Measurements from ENCODE around the gene MOSPD3.

The MOSPD3 gene

DNA sequence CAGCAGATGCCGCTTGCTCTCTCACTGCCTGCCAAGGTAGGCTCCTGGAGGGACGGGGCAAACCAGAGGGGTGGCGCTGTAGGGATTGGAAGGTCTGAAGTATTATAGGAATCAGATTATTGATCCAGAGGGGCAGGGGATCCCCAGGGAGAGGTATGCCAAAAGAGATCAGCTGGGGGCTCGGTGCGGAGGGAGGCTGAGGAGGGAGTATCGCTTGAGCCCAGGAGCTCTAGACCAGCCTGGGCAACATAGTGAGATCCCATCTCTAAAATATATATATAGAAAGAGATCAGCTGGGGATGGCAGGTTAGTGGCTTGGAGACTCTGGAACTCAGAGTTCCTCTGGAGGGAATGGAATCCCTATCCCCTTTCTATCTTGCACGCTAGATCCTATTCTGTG, 17.2 kb upstream of the MOSPD3 start:
- no peak for DNase-seq (ENCODE audit: low read depth)

DNA sequence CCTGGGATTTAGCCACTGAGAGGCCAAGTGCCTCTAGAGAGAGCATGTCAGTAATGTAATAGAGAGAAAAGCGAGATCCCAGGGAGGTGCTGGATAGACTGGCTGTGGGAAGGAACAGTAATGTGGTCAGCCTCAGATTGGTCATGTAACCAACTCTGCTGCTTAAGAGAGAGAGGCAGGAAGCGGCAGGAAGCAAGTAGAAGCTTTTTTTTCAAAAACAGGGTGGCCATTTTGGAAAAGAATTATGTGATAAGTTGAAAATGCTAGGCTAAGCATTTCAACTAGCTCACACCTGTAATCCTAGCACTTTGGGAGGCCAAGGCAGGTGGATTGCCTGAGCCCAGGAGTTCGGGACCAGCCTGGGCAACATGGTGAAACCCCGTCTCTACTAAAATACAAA, 13.9 kb upstream of the MOSPD3 start:
- no peak for DNase-seq (ENCODE audit: low read depth)

DNA sequence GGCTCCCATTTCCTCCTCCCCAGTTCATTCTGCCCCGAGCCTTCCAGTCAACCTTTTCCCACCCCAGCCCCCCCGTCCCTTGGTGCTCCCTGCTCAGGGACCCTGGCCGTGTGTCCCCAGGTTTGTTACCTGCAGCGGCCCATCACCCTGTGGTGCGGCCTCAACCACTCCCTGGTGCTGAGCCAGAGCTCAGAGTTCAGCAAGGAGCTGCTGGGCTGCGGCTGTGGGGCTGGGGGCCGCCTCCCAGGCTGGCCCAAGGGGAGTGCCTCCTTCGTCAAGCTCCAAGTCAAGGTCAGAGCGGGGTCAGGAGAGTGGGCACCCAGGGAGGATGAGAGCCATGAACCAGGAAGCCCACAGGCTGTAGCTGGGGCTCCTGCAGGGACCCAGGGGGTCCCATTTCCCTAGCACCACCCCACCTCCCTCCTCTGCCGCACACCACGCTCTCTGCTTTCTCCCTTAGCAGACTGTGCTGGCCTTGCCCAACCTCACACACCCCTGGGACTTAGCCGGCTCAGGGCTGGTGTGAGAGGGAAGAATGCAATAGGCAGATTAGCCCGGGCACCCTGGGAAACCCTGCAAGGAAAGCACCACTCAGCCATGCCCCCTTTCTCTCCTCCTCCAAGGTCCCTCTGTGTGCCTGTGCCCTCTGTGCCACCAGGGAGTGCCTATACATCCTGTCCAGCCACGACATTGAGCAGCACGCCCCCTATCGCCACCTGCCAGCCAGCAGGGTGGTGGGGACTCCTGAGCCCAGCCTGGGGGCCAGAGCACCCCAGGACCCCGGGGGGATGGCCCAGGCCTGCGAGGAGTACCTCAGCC, 12.2 kb upstream of the MOSPD3 start:
- no peak for DNase-seq (ENCODE audit: low read depth)

GRCh38 chr7:100600730-100601038, 11.7 kb upstream of the MOSPD3 start:
- DNase-seq (ENCODE audit: low read depth), result no peak

GRCh38 chr7:100602889-100603725, 9.2 kb upstream of the MOSPD3 start:
- DNase-seq (ENCODE audit: low read depth), result peak; percentile 53

DNA sequence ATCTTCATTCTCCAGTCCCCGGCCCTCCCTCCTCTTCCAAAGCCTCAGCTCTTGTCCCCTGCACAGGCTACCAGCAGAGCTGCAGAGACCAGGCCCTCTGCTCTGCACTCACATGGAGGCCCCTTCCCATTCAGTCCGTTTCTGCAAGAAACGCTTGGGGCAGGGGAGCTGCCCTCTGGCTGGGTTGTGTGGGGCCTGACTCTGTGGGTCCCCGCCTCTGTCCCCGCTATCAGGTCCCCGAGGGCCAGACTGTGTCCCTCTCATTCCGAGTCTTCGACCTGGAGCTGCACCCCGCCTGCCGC, 8.7 kb upstream of the MOSPD3 start:
- DNase-seq (ENCODE audit: low read depth), result no peak

- DNase-seq (ENCODE audit: low read depth), result no peak
Measured at GRCh38 chr7:100604028-100604975, 8.0 kb upstream of the MOSPD3 start.

GRCh38 chr7:100604976-100605911, 7.1 kb upstream of the MOSPD3 start:
- no peak for DNase-seq (ENCODE audit: low read depth)

DNA sequence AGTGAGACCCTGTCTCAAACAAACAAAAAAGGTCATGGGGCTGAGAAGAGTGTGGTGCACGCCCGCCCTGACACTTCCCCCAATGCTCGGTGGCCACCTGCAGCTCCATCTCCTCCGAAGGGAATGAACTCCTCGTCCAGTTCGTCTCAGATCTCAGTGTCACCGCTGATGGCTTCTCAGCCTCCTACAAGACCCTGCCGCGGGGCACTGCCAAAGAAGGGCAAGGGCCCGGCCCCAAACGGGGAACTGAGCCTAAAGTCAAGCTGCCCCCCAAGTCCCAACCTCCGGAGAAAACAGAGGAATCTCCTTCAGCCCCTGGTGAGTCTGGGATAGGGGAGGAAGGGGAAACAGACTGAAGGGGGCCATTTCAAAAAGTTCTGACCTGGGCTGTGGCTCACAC, 6.0 kb upstream of the MOSPD3 start:
- DNase-seq (ENCODE audit: low read depth), result no peak

DNA sequence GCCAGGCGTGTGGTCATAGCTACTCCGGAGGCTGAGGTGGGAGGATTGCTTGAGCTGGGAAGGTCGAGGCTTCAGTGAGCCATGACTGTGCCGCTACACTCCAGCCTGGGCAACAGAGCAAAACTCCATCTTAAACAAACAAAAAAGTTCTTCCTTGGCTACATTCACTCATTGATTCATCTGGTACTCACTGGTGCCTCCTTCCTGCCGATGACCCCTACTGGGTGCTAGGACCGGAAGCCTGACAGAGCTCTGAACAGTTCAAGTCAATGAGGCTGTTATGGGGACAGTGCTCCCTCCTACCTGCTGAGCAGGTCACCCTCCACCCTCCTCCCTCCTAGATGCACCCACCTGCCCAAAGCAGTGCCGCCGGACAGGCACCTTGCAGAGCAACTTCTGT, 5.2 kb upstream of the MOSPD3 start:
- DNase-seq (ENCODE audit: low read depth), result no peak

DNA sequence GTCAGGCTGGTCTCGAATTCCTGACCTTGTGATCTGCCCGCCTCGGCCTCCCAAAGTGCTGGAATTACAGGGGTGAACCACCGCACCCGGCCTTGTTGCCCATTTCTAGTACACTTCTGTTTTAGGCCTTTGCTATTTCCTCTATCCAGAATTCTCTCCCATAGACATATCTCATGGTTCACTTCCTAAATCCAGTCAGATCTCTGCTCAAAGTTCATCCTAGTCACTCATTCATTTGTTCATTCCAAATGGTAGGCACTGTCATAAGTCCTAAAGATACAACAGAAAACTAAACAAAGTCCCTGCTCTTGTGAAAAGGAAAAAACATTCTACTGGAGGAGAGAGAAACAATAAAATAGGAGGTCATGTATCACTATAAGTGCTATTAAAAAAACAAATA, 2.4 kb upstream of the MOSPD3 start:
- DNase-seq (ENCODE audit: low read depth), result no peak

DNA sequence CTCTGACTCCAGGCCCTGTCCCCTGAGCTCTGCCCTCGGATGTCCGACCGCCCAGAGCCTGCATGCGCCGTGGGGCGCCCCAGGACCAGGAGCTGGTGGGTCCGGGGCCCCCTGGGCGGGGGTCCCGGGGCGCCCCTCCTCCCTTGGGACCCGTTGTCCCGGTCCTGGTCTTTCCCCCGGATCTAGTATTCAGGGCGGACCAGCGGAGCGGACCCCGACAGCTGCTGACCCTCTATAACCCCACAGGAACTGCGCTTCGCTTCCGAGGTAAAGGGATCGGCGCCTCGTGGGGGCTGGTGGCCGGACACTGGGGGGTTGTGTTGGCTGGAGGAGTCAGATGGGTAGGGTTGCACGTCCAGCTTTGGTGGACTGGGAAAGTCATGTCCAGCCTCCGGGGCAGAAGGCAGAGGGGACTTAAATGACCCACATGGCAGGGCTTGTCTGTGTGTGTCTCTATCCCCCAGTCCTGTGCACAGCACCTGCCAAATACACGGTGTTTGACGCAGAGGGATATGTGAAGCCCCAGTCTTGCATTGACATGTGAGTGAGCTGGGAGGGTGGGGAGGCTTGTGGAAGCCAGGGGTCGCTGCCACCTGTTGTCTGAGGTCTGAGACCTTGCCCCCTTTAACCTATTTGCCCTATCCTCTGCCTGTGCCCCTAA, 520 bp downstream of the MOSPD3 start:
- DNase-seq (ENCODE audit: low read depth), result no peak

GRCh38 chr7:100613412-100614175, 1.3 kb downstream of the MOSPD3 start:
- no peak for DNase-seq (ENCODE audit: low read depth)

DNA sequence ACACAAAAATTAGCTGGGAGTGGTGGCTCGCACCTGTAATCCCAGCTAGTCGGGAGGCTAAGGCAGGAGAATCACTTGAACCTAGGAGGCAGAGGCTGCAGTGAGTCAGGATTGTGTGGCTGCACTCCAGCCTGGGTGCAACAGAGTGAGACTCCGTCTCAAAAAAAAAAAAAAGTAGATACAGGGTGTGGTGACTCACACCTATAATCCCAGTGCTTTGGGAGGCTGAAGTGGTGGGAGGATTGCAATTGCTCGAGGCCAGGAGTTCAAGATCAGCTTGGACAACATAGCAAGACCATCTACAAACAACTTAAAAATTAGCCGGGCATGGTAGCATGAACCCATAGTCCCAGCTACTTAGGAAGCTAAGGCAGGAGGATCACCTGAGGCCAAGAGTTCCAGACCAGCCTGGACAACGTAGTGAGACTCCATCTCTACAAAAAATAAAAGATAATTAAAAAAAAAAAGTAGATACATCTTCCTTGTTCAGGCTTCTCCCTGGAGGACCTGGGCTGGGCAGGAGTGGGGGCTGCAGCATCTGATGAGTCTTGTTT, 2.0 kb downstream of the MOSPD3 start:
- DNase-seq (ENCODE audit: low read depth), result no peak

- no peak for DNase-seq (ENCODE audit: low read depth)
Measured at GRCh38 chr7:100620239-100620638, 7.9 kb downstream of the MOSPD3 start.

GRCh38 chr7:100620804-100621203, 8.5 kb downstream of the MOSPD3 start:
- no peak for DNase-seq (ENCODE audit: low read depth)

- DNase-seq (ENCODE audit: low read depth), result no peak
Measured at GRCh38 chr7:100621554-100621953, 9.2 kb downstream of the MOSPD3 start.

GRCh38 chr7:100623951-100624824, 11.8 kb downstream of the MOSPD3 start:
- DNase-seq (ENCODE audit: low read depth), result no peak

DNA sequence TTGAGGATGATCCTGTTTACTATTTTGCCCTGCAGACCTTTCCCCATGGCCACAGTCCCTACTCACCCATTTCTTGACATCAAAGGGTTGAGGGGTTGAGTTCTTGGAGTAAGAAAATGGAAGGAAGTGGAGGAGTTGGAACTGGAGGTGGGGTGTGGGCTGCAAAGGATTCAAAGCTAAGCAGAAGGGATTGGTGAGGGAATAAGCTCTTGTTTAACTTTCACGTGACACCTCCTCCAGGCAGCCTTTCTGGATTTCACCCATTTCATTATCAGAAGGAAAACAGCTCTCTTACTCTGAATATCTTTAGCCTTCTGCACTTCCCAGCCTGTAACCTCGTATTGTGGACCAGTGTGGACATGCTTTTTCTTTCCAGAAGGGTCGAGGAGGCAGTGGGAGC, 13.7 kb downstream of the MOSPD3 start:
- DNase-seq (ENCODE audit: low read depth), result no peak
